Sigmoid colon (tissue), 4 donors: ENCODE results near the gene NGDN.

ENCODE experiments used
- CTCF ChIP-seq, 4 experiments: fragments of 450-650 bp in 3 of 4; fragments of 200-600 bp in 1 of 4; IDR thresholded peaks; one replicate each; pipeline ENCODE4 v1.5.1; 2016 to 2019; ENCODE audit warnings: antibody characterized with exemption in 4 of 4, mild to moderate bottlenecking in 3 of 4, moderate library complexity in 2 of 4
- EP300 ChIP-seq, 4 donors: sonication (generic); formaldehyde crosslinking; IDR thresholded peaks; one replicate each; pipeline ENCODE4 v1.6.1; 2017; ENCODE audit warnings: antibody characterized with exemption in 4 of 4
- POLR2A ChIP-seq, 2 donors: fragments of 450-650 bp; IDR thresholded peaks; one replicate each; pipeline ENCODE4 v1.6.1; 2016; ENCODE audit warnings: antibody characterized with exemption in 2 of 2, mild to moderate bottlenecking in 2 of 2, moderate library complexity in 2 of 2

- TF ChIP-seq CTCF (IDR thresholded peaks at IDR 0.05) (no peak), POLR2A (IDR thresholded peaks at IDR 0.05) (no peak), EP300 (IDR thresholded peaks at IDR 0.05) (no peak)
These were observed 15.8 kb downstream of the NGDN start for GRCh38 chr14:23485326-23485725.
